HepG2 (cell line): ENCODE measurements around the gene MYO18B. TPM values are rescaled to one million over a fixed set of nuclear protein-coding genes. Genes with fewer than 3 reads are reported as not detected.

Source experiments
- ATAC-seq: fragments of 200-7000 bp; cut with Tn5 transposase; 3 replicates; pipeline ENCODE4 v1.9.1; 2020; ENCODE audit warnings: mild to moderate bottlenecking, moderate library complexity
- BruUV-seq: library from RNA; stranded (reverse); fragments of 400-500 nt; replicated peaks from 2 replicates; lab custom pipeline; 2021; lab: Mats Ljungman, UMichigan
- CTCF ChIA-PET: fragments of 300-600 bp; formaldehyde crosslinking; extraction: SDS; loops from one replicate; lab custom pipeline; 2021; ENCODE audit warnings: low total read pairs, inconsistent platforms, low intra/inter-chr PET ratio; lab: Yijun Ruan, JAX
- POLR2A ChIA-PET: fragments of 350-600 bp; sonication (Branson Sonifier 250); formaldehyde crosslinking; loops from one replicate; lab custom pipeline; 2020; ENCODE audit warnings: antibody characterized with exemption, inconsistent platforms; lab: Yijun Ruan, JAX
- DNase-seq: peaks from one replicate; pipeline ENCODE4 v3.0.0-alpha.2; 2015; ENCODE audit warnings: low spot score
- FAIRE-seq: peaks from 3 replicates; lab custom pipeline; 2011; peaks lifted over from hg19 to GRCh38; lab: Jason Lieb, UNC
- H2AFZ ChIP-seq: one replicate; pipeline ENCODE4 v1.6.1; 2011; ENCODE audit warnings: low read length, inconsistent platforms
- H3K27ac ChIP-seq: fragments of 300-600 bp; 3 replicates; pipeline ENCODE4 v1.8.0; 2011; ENCODE audit warnings: mixed run types, mild to moderate bottlenecking, mixed read lengths, low read length, inconsistent platforms; ENCODE audit not compliant: insufficient read depth; ENCODE audit errors: extremely low read length
- H3K27me3 ChIP-seq, 2 experiments: fragments of 200-600 bp in 1 of 2; 2 replicates in 1 of 2; 3 replicates in 1 of 2; pipeline versions ENCODE4 v1.6.0 to v1.8.0; 2011; ENCODE audit warnings: low read length in 2 of 2, mild to moderate bottlenecking in 2 of 2, moderate library complexity in 2 of 2, inconsistent platforms in 1 of 2; ENCODE audit not compliant: insufficient read depth in 2 of 2, control insufficient read depth in 1 of 2
- H3K36me3 ChIP-seq, 2 experiments: fragments of 200-600 bp in 1 of 2; replicated peaks in 1 of 2; 2 replicates in 1 of 2; 3 replicates in 1 of 2; pipeline versions ENCODE4 v1.5.1 to v1.8.0; 2011; ENCODE audit warnings: low read length in 2 of 2, inconsistent platforms in 1 of 2; ENCODE audit not compliant: insufficient read depth in 2 of 2, control insufficient read depth in 1 of 2
- H3K4me1 ChIP-seq: 2 replicates; pipeline ENCODE4 v1.5.1; 2012; ENCODE audit warnings: low read length, inconsistent platforms; ENCODE audit not compliant: insufficient read depth
- H3K4me2 ChIP-seq: 2 replicates; pipeline ENCODE4 v1.6.0; 2011; ENCODE audit warnings: low read depth, low read length, inconsistent platforms
- H3K4me3 ChIP-seq, 3 experiments: fragments of 200-600 bp in 1 of 3; sonication (generic), shearing (Covaris generic) in 1 of 3; replicated peaks in 1 of 3; 2 replicates each; pipeline ENCODE4 v1.5.1; 2011 to 2016; ENCODE audit warnings: low read length in 3 of 3, inconsistent platforms in 2 of 3, low read depth in 2 of 3, mild to moderate bottlenecking in 2 of 3, control low read depth in 1 of 3, mixed read lengths in 1 of 3; ENCODE audit not compliant: insufficient read depth in 1 of 3
- H3K79me2 ChIP-seq: one replicate; pipeline ENCODE4 v1.6.1; 2011; ENCODE audit warnings: low read length, inconsistent platforms; ENCODE audit not compliant: insufficient read depth
- H3K9ac ChIP-seq: 2 replicates; pipeline ENCODE4 v1.6.0; 2011; ENCODE audit warnings: mild to moderate bottlenecking, low read depth, low read length, inconsistent platforms; ENCODE audit not compliant: insufficient read depth
- H3K9me3 ChIP-seq: 2 replicates; pipeline ENCODE4 v1.5.1; 2012; ENCODE audit warnings: mild to moderate bottlenecking, low read length
- H4K20me1 ChIP-seq: 2 replicates; pipeline ENCODE4 v1.6.0; 2011; ENCODE audit warnings: inconsistent platforms, mild to moderate bottlenecking, low read length, moderate library complexity; ENCODE audit not compliant: insufficient read depth
- ARNT2 ChIP-seq: sonication (generic); formaldehyde crosslinking; IDR thresholded peaks from 2 replicates; pipeline ENCODE4 v1.8.0; 2022; ENCODE audit warnings: mild to moderate bottlenecking, low read depth, missing genetic modification reagents, moderate library complexity
- ATF7-NPFF ChIP-seq: sonication (generic); formaldehyde crosslinking; IDR thresholded peaks from 2 replicates; pipeline ENCODE4 v1.8.1; 2023; ENCODE audit warnings: mild to moderate bottlenecking, low read depth, missing genetic modification reagents, moderate library complexity
- ATM ChIP-seq: fragments of 450-650 bp; IDR thresholded peaks from 2 replicates; pipeline ENCODE4 v1.7.1; 2017; ENCODE audit warnings: mild to moderate bottlenecking, borderline replicate concordance
- CSRNP1 ChIP-seq: sonication (generic); formaldehyde crosslinking; IDR thresholded peaks from 2 replicates; pipeline ENCODE4 v1.8.1; 2023; ENCODE audit warnings: mild to moderate bottlenecking, missing genetic modification reagents
- CTCF ChIP-seq: sonication (generic); formaldehyde crosslinking; IDR thresholded peaks from 2 replicates; pipeline ENCODE4 v1.5.0; 2020; ENCODE audit warnings: mild to moderate bottlenecking, missing genetic modification reagents, moderate library complexity
- GABPA ChIP-seq, 2 experiments: IDR thresholded peaks; 2 replicates each; pipeline ENCODE4 v1.6.1; 2011 to 2016; ENCODE audit warnings: low read depth in 2 of 2, low read length in 1 of 2, missing biosample characterization in 1 of 2, missing genetic modification characterization in 1 of 2
- HOXA9 ChIP-seq: sonication (generic); formaldehyde crosslinking; IDR thresholded peaks from 2 replicates; pipeline ENCODE4 v1.8.1; 2022; ENCODE audit warnings: missing genetic modification reagents, mild to moderate bottlenecking, moderate library complexity, borderline replicate concordance
- ISL2 ChIP-seq: sonication (generic); formaldehyde crosslinking; IDR thresholded peaks from 2 replicates; pipeline ENCODE4 v1.5.0; 2020; ENCODE audit warnings: missing genetic modification reagents
- TOPORS ChIP-seq: sonication (generic); formaldehyde crosslinking; IDR thresholded peaks from 2 replicates; pipeline ENCODE4 v1.8.0; 2023; ENCODE audit warnings: mild to moderate bottlenecking, missing genetic modification reagents
- ZNF232 ChIP-seq: sonication (generic); formaldehyde crosslinking; IDR thresholded peaks from 2 replicates; pipeline ENCODE4 v1.4.0; 2020; ENCODE audit warnings: missing genetic modification reagents, borderline replicate concordance
- ZNF256 ChIP-seq: sonication (generic); formaldehyde crosslinking; conservative IDR thresholded peaks from 2 replicates; pipeline ENCODE4 v1.4.0; 2020; ENCODE audit warnings: missing genetic modification reagents
- ZNF362 ChIP-seq: sonication (generic); formaldehyde crosslinking; IDR thresholded peaks from 2 replicates; pipeline ENCODE4 v1.4.0; 2020; ENCODE audit warnings: missing genetic modification reagents, mild to moderate bottlenecking, borderline replicate concordance
- ZNF543 ChIP-seq: sonication (generic); formaldehyde crosslinking; IDR thresholded peaks from 2 replicates; pipeline ENCODE4 v1.4.0; 2020; ENCODE audit warnings: mild to moderate bottlenecking, missing genetic modification reagents
- WGBS: methylation state at CpG from one replicate; pipeline ENCODE4 v1.1.6; 2017; ENCODE audit warnings: low lambda C conversion rate; 5-methylcytosine and 5-hydroxymethylcytosine counted together
- in situ Hi-C: cut with HindIII; loops from 2 replicates; pipeline ENCODE4 v1.10.0; 2017; ENCODE audit warnings: low pct_unique_long_range_greater_than_20kb; ENCODE audit not compliant: extremely low pct_ligation_motif_present
- intact Hi-C: fragments of 100-400 bp; cut with micrococcal nuclease; formaldehyde crosslinking; loops from one replicate; pipeline ENCODE4 v1.10.0; 2022; ENCODE audit not compliant: unreplicated experiment
- polyA plus RNA-seq, 8 experiments: library from polyadenylated mRNA; depleted of rRNA in 3 of 8; stranded (reverse) in 7 of 8; unstranded in 1 of 8; fragments of >200 nt; fragmentation: Illumina TruSeq in 4 of 8; extraction: Trizol in 4 of 8; gene quantifications; 2 replicates each; pipeline versions ENCODE4 v1.2.1 to v1.2.3, GENCODE V29; 2011 to 2016; ENCODE audit warnings: low read depth in 4 of 8, missing spikeins in 1 of 8, mixed read lengths in 1 of 8; ENCODE audit not compliant: insufficient read depth in 1 of 8
- total RNA-seq, 5 experiments: library from RNA; depleted of rRNA; stranded (reverse); fragments of >200 nt; fragmentation: Illumina TruSeq; extraction: Trizol; gene quantifications; 2 replicates each; pipeline ENCODE4 v1.2.3, GENCODE V29; 2016; ENCODE audit warnings: low read depth in 1 of 5

The MYO18B gene
- total and polyA plus RNA-seq, 2 of the 13 experiments (the other 11 are each of a cell fraction or from before 2014, with no cell fraction given): 0.01 TPM; not detected in 1

DNA sequence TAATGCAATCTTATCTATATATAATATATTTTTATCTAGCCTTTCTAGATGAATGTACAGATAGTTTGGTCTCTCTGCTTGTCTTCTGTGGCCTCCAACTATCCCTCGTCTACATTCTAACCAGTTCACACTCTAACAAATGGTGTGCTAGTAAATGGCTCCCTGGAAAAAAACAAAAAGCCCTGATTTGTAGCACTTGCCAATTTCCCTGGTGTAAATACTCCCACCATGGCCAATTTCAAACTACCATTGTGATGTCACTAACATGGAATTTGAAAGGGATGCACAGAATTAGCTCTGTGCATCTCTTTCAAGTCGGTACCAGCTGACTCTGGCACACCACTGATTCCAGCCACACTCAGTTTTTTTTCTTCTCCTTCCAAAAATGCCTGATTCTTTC lies 154.6 kb downstream of the MYO18B start (continued):
- TF ChIP-seq CSRNP1 (CRISPR knock-in tag) (no peak), TOPORS (CRISPR knock-in tag) (no peak), ATF7-NPFF (CRISPR knock-in tag) (no peak), ARNT2 (CRISPR knock-in tag) (no peak), GABPA (IDR thresholded peaks at IDR 0.05; ENCODE audit: low read depth, low read length) (no peak), GABPA (CRISPR knock-in tag; IDR thresholded peaks at IDR 0.05; ENCODE audit: low read depth) (no peak), ZNF256 (CRISPR knock-in tag) (no peak), ZNF543 (CRISPR knock-in tag) (no peak)

- no peak for ATAC-seq
- CTCF ChIA-PET: no interaction called here
- intact Hi-C loops: no loop called here
- TF ChIP-seq HOXA9 (no peak), ISL2 (CRISPR knock-in tag) (no peak), ZNF362 (CRISPR knock-in tag) (no peak), ZNF232 (CRISPR knock-in tag) (no peak), CTCF (CRISPR knock-in tag) (0 out of 2 replicates have a peak, but pooled peaks have one; percentile 22), ATM (no peak)
These were observed 156.8 kb downstream of the MYO18B start for GRCh38 chr22:25898707-25899365.

More at GRCh38 chr22:25898707-25899365, 156.8 kb downstream of the MYO18B start:
- Histone ChIP-seq H4K20me1 (no peaks in the 10 kb centered on the region), H3K27me3 (no peaks in the 10 kb centered on the region), H3K4me2 (no peak overlapping the region), H3K4me3 (no peak overlapping the region), H3K27ac (no peak overlapping the region), H3K9ac (no peak overlapping the region), H3K4me1 (no peaks in the 10 kb centered on the region), H2AFZ (no peak overlapping the region), H3K79me2 (no peaks in the 10 kb centered on the region), H3K9me3 (no peaks in the 10 kb centered on the region), H3K36me3 (no peaks in the 10 kb centered on the region)
- BruUV-seq: no TSS peak
- in situ Hi-C loops: loop anchor here (5.0 kb wide), 1 partner anchor 428 kb away; no protein-coding TSS in a partner anchor
- FAIRE-seq (no peak), DNase-seq (peak; percentile 9)
- POLR2A ChIA-PET: no interaction called here
- WGBS: 33% methylated on average over 6 of the region's 11 CpGs
